H1 (cell line): ENCODE measurements around the gene MAP7D1. TPM values are rescaled to one million over a fixed set of nuclear protein-coding genes. Genes with fewer than 3 reads are reported as not detected.

Source experiments
- SAP30 ChIP-seq: fragments of 300-600 bp; sonication (generic); IDR thresholded peaks from 2 replicates; pipeline ENCODE4 v1.7.1; 2012; ENCODE audit warnings: low read length, moderate library complexity, mild to moderate bottlenecking, inconsistent platforms; ENCODE audit not compliant: insufficient read depth, insufficient replicate concordance
- polyA plus RNA-seq, 7 experiments: library from polyadenylated mRNA; depleted of rRNA in 3 of 7; stranded (reverse) in 5 of 7; unstranded in 2 of 7; fragments of >200 nt in 5 of 7; fragments of 200-250 nt in 2 of 7; gene quantifications; 1 replicate in 5 of 7; 2 replicates in 1 of 7; 4 replicates in 1 of 7; pipeline versions ENCODE4 v1.2.1 to v1.2.3, GENCODE V29; 2011 to 2013; ENCODE audit warnings: missing spikeins in 2 of 7, mixed read lengths in 2 of 7
- total RNA-seq: library from RNA; stranded (reverse); fragmentation: NEBNext Ultra II Directional; extraction: Animal tissue kit (Norgen Biotek cat#: 25700); gene quantifications from 2 replicates; pipeline ENCODE4 v1.2.1, GENCODE V29; 2021

MAP7D1 gene
- total and polyA plus RNA-seq, 2 of the 8 experiments (the other 6 are each of a cell fraction or from before 2014, with no cell fraction given): 18.2 to 52.4 TPM

GRCh38 chr1:36125129-36125991 is 30.6 kb upstream of the MAP7D1 start, which contains the start of gene COL8A2 (continued):
- TF ChIP-seq SAP30: no peak
